ENCODE data around the gene MEGF10.

MEGF10 gene

DNA sequence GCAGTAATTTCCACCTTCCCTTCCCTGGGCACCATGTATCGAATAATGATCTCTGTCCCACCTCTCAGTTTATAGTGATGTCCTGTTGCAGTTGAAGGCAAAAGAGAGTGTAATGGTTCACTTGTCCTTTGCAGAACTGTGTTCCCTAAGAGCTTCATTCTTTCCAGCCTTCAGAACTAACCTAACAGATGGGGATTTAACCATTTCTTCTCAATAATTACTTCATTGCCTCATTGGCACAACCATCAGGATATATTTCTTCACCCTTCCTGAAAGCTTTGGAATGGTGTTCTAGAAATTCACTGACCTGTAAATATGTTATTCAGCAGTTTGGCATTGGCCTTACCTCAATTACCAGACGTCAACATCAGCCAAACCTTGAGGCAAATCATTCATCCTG is 142.9 kb downstream of the MEGF10 start:
- Histone ChIP-seq H3K27me3 (ENCODE audit: control insufficient read depth, insufficient read depth, low read length) (no peaks in the 10 kb centered on the region), H3K9me3 (ENCODE audit: control insufficient read depth, insufficient read depth, low read length) (no peaks in the 10 kb centered on the region), H3K9ac (ENCODE audit: low read depth, low read length) (no peak overlapping the region), H3K4me1 (ENCODE audit: control insufficient read depth, insufficient read depth, low read length) (no peaks in the 10 kb centered on the region), H3K4me3 (ENCODE audit: low read depth, low read length) (no peak overlapping the region), H3K36me3 (ENCODE audit: control insufficient read depth, insufficient read depth, low read length) (no peaks in the 10 kb centered on the region)

DNA sequence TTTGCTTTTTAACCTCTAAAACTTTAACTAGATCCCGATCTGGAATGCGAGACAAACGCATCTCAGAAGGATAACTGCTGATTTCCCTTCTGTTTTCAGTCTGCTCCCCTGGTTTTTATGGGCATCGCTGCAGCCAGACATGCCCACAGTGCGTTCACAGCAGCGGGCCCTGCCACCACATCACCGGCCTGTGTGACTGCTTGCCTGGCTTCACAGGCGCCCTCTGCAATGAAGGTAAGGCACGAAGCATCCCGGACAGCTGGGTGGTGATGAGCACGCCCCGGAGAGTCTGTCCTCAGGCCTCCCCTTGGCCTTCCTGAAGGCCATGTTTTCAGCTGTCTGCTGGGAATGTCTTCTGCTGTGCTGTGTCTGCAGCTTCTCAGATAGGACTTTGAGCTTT is 144.0 kb downstream of the MEGF10 start:
- H3K4me3 ChIP-seq (ENCODE audit: low read depth, low read length) = no peak overlapping the region
- no peaks in the 10 kb centered on the region for H3K4me1 ChIP-seq (ENCODE audit: control insufficient read depth, insufficient read depth, low read length)
- H3K36me3 ChIP-seq (ENCODE audit: control insufficient read depth, insufficient read depth, low read length) = no peaks in the 10 kb centered on the region
- no peaks in the 10 kb centered on the region for H3K27me3 ChIP-seq (ENCODE audit: control insufficient read depth, insufficient read depth, low read length)
- no peaks in the 10 kb centered on the region for H3K9me3 ChIP-seq (ENCODE audit: control insufficient read depth, insufficient read depth, low read length)
- no peak overlapping the region for H3K9ac ChIP-seq (ENCODE audit: low read depth, low read length)

DNA sequence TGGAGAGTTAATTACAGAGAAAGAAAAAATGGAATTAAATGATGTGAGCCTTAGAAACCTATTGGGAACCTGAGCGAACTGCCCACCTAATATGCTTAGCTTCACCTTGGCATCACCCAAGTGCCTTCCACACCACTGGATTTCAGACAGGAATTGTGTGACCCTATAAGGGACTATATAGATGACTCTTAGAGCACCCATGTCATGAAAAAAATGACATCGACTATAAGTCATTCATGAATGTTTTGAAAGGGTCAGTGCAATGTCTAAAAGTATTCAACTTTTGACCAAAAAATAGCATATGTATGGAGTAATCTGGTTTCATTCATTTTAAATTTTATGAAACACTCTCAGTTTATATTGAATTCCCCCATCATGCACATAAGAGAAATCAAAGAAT is 145.2 kb downstream of the MEGF10 start:
- Histone ChIP-seq H3K27me3 (ENCODE audit: control insufficient read depth, insufficient read depth, low read length) (no peaks in the 10 kb centered on the region), H3K9me3 (ENCODE audit: control insufficient read depth, insufficient read depth, low read length) (no peaks in the 10 kb centered on the region), H3K36me3 (ENCODE audit: control insufficient read depth, insufficient read depth, low read length) (no peaks in the 10 kb centered on the region), H3K4me3 (ENCODE audit: low read depth, low read length) (no peak overlapping the region), H3K4me1 (ENCODE audit: control insufficient read depth, insufficient read depth, low read length) (no peaks in the 10 kb centered on the region), H3K9ac (ENCODE audit: low read depth, low read length) (no peak overlapping the region)

DNA sequence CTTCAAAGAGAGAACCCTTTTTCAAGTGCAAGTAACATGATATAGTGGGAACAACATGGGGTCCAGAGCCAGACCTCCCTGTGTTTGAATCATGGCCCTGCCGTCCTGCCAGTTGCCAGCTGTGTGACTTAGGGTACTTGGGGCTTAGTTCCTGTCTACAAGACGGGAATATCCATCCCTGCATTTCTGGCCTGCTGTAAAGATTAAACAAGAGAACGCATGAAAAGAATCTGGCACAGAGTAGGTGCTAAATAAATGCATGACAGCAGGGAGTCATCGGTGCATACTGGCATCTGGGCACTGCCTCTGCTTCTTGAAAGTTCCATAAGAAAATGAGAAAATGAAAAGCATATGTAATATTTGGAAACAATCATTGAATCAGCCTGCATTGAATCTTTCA is 149.0 kb downstream of the MEGF10 start:
- H3K9me3 ChIP-seq (ENCODE audit: control insufficient read depth, insufficient read depth, low read length) = no peaks in the 10 kb centered on the region
- no peaks in the 10 kb centered on the region for H3K36me3 ChIP-seq (ENCODE audit: control insufficient read depth, insufficient read depth, low read length)
- H3K4me1 ChIP-seq (ENCODE audit: control insufficient read depth, insufficient read depth, low read length) = no peaks in the 10 kb centered on the region
- no peaks in the 10 kb centered on the region for H3K27me3 ChIP-seq (ENCODE audit: control insufficient read depth, insufficient read depth, low read length)
- no peak overlapping the region for H3K9ac ChIP-seq (ENCODE audit: low read depth, low read length)
- H3K4me3 ChIP-seq (ENCODE audit: low read depth, low read length) = no peak overlapping the region

DNA sequence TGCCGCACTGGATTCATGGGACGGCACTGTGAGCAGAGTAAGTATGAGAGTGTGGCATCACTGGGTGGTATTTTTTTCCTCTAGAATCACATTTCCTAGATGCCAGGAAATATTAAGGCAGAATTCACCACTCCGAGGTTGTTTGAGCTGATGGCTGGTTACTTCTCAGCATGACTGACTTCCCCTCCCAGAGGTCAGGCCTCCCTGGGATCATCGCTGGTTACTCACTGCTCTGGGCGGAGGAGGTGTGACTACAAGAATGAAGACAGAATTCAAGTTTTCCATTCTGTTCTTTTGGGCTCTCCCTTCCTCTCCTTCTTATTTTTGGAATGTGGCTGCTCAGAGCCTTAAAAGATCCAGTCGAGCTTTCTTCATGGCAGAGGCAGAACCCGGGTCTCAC is 150.2 kb downstream of the MEGF10 start:
- no peaks in the 10 kb centered on the region for H3K27me3 ChIP-seq (ENCODE audit: control insufficient read depth, insufficient read depth, low read length)
- H3K4me1 ChIP-seq (ENCODE audit: control insufficient read depth, insufficient read depth, low read length) = no peaks in the 10 kb centered on the region
- no peaks in the 10 kb centered on the region for H3K9me3 ChIP-seq (ENCODE audit: control insufficient read depth, insufficient read depth, low read length)
- H3K4me3 ChIP-seq (ENCODE audit: low read depth, low read length) = no peak overlapping the region
- H3K9ac ChIP-seq (ENCODE audit: low read depth, low read length) = no peak overlapping the region
- H3K36me3 ChIP-seq (ENCODE audit: control insufficient read depth, insufficient read depth, low read length) = no peaks in the 10 kb centered on the region

DNA sequence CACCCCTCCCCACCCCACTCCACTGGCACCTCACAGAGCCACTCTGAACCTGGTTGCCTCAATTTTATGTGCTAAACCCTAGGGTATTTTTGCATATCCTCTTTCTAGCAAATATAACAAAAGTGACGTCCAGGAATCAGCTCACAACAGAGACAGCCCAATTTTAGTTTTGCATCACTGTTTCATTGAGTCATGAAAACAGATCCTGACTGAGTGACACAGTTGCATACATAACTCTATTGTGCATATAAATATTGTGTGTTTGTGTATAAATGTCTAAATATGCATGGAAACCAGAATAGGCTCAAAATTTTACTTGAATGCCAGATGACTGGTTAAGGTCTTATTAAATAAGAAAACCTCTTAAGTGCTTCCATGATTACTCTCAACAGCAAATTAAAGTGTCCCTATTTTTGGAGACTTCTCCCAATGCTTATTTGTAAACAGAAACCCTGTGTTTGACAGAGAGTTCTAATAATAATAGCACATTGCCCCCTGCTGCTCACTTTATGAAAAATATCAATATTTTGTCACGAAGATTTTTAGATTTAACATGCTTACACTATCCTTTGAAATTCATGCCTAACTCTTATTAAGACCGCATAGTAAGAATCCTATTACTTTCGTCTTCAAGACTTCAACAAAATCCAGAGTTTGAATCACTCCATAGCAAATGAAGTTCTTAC is 151.3 kb downstream of the MEGF10 start:
- no peaks in the 10 kb centered on the region for H3K27me3 ChIP-seq (ENCODE audit: control insufficient read depth, insufficient read depth, low read length)

DNA sequence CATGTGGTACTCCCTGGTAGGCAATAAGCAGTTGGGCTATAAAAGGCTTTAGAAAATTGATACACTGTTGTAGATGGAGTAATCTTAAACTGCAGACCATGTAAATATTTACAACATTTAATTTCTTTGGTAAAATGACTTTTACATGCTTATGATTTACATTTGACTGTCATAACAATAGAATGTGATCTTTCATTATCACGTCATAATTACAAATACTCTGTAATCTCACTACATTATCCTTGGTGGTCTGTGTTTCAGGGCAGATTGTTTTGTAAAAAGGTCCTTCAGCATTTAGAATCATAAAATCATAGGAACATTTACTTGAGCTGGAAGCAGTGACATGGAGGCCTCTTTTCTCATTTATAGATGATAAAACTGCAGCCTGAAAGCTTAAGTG is 153.6 kb downstream of the MEGF10 start:
- H3K4me3 ChIP-seq (ENCODE audit: low read depth, low read length) = no peak overlapping the region

More for the DNA sequence above, 151.3 kb downstream of the MEGF10 start:
- H3K4me3 ChIP-seq (ENCODE audit: low read depth, low read length) = no peak overlapping the region
- H3K9me3 ChIP-seq (ENCODE audit: control insufficient read depth, insufficient read depth, low read length) = no peaks in the 10 kb centered on the region
- H3K9ac ChIP-seq (ENCODE audit: low read depth, low read length) = no peak overlapping the region
- H3K36me3 ChIP-seq (ENCODE audit: control insufficient read depth, insufficient read depth, low read length) = no peaks in the 10 kb centered on the region
- no peaks in the 10 kb centered on the region for H3K4me1 ChIP-seq (ENCODE audit: control insufficient read depth, insufficient read depth, low read length)

DNA sequence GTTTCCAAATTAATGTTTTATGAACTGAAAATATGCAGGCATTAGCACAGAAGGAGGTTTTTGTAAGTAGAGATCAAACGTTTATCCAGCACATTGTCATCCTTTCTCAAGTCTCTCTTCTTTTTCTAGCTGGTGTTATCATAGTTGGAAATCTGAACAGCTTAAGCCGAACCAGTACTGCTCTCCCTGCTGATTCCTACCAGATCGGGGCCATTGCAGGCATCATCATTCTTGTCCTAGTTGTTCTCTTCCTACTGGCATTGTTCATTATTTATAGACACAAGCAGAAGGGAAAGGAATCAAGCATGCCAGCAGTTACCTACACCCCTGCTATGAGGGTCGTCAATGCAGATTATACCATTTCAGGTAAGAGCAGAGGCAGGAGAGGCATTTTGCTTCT is 154.7 kb downstream of the MEGF10 start:
- Histone ChIP-seq H3K9ac (ENCODE audit: low read depth, low read length) (no peak overlapping the region), H3K4me3 (ENCODE audit: low read depth, low read length) (no peak overlapping the region), H3K9me3 (ENCODE audit: control insufficient read depth, insufficient read depth, low read length) (no peaks in the 10 kb centered on the region), H3K4me1 (ENCODE audit: control insufficient read depth, insufficient read depth, low read length) (no peaks in the 10 kb centered on the region), H3K27me3 (ENCODE audit: control insufficient read depth, insufficient read depth, low read length) (no peaks in the 10 kb centered on the region), H3K36me3 (ENCODE audit: control insufficient read depth, insufficient read depth, low read length) (no peaks in the 10 kb centered on the region)

More for the DNA sequence above, 153.6 kb downstream of the MEGF10 start:
- Histone ChIP-seq H3K9me3 (ENCODE audit: control insufficient read depth, insufficient read depth, low read length) (no peaks in the 10 kb centered on the region), H3K36me3 (ENCODE audit: control insufficient read depth, insufficient read depth, low read length) (no peaks in the 10 kb centered on the region), H3K9ac (ENCODE audit: low read depth, low read length) (no peak overlapping the region), H3K4me1 (ENCODE audit: control insufficient read depth, insufficient read depth, low read length) (no peaks in the 10 kb centered on the region), H3K27me3 (ENCODE audit: control insufficient read depth, insufficient read depth, low read length) (no peaks in the 10 kb centered on the region)

DNA sequence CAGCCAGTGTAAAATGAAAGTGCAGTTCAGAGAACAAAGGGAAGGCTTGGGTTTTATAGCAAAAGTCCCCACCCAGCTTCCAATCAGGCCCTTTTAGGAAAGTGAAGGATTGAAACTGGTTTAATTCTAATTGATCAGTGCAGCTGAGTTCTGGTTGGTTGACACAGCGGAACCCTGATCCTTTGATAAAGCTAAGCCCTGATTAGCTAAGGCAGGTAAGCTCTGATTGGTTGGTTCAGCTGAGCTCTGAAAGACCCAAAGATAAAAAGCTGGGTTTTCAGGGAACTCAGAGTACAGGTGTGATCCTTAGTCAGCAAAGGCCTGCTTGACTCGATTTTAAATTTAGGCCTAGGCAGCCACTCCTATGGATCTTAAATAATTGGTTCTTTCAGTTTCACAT is 156.0 kb downstream of the MEGF10 start:
- no peaks in the 10 kb centered on the region for H3K4me1 ChIP-seq (ENCODE audit: control insufficient read depth, insufficient read depth, low read length)
- H3K27me3 ChIP-seq (ENCODE audit: control insufficient read depth, insufficient read depth, low read length) = no peaks in the 10 kb centered on the region
- no peak overlapping the region for H3K4me3 ChIP-seq (ENCODE audit: low read depth, low read length)
- H3K9me3 ChIP-seq (ENCODE audit: control insufficient read depth, insufficient read depth, low read length) = no peaks in the 10 kb centered on the region
- no peak overlapping the region for H3K9ac ChIP-seq (ENCODE audit: low read depth, low read length)
- no peaks in the 10 kb centered on the region for H3K36me3 ChIP-seq (ENCODE audit: control insufficient read depth, insufficient read depth, low read length)

DNA sequence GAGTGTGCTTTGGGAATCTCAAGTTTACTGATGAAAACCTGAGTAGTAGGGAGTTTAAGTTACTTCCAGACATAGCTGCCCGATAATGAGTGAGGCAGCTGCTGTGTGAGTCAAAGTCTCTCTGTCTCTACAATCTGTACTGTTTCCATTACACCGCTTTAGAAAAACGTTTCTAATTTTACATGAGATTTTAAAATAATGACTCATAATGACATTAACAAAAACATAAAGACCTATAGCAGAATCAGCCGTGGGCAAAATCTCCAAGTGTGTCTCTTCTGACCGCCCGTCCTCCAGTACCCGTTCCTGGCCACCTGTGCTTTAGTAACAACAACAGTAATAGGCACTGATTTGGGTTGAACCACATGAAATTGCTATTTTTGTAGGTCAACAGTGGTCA is 157.2 kb downstream of the MEGF10 start:
- H3K27me3 ChIP-seq (ENCODE audit: control insufficient read depth, insufficient read depth, low read length) = no peaks in the 10 kb centered on the region
- no peak overlapping the region for H3K4me3 ChIP-seq (ENCODE audit: low read depth, low read length)
- peaks cover 7% of the 10 kb centered on the region for H3K36me3 ChIP-seq (ENCODE audit: control insufficient read depth, insufficient read depth, low read length)
- no peaks in the 10 kb centered on the region for H3K4me1 ChIP-seq (ENCODE audit: control insufficient read depth, insufficient read depth, low read length)
- H3K9me3 ChIP-seq (ENCODE audit: control insufficient read depth, insufficient read depth, low read length) = no peaks in the 10 kb centered on the region
- no peak overlapping the region for H3K9ac ChIP-seq (ENCODE audit: low read depth, low read length)

DNA sequence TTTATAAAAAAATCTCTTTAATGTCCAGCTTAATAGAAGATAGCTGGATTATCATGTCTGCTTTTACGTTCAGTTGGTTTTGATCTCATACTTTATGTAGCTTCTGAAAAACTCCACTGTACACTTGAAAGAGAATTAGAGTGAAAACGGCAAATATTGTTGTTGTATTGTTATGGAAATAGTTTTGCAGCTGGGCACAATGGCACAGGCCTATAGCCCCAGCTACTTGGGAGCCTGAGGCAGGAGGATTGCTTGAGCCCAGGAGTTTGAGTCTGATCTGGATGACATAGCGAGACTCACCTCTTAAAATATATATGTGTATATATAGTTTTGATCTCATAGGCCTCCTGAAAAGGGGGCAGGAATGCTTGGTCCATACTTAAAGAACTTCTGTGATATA is 159.4 kb downstream of the MEGF10 start:
- Histone ChIP-seq H3K36me3 (ENCODE audit: control insufficient read depth, insufficient read depth, low read length) (peaks cover 7% of the 10 kb centered on the region), H3K4me1 (ENCODE audit: control insufficient read depth, insufficient read depth, low read length) (no peaks in the 10 kb centered on the region), H3K27me3 (ENCODE audit: control insufficient read depth, insufficient read depth, low read length) (no peaks in the 10 kb centered on the region), H3K4me3 (ENCODE audit: low read depth, low read length) (no peak overlapping the region), H3K9me3 (ENCODE audit: control insufficient read depth, insufficient read depth, low read length) (no peaks in the 10 kb centered on the region), H3K9ac (ENCODE audit: low read depth, low read length) (no peak overlapping the region)

DNA sequence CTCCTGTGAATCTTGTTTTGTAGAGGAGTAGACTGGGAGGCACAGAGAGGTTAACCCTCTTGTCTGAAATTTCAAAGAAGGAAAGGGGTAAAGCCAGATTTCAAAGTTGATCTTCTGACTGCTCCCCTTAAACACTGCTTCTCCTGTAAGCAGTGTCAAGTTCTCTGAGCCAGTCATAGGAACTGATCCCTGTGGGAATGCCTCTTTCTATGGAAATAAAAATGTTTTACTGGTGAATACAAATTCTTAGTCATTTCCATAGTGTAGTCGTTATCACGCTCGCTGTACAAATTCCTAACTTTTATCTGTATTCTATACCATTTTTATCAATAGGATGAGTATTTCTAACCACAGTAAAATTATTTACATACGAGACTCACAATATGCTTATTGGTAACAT is 160.5 kb downstream of the MEGF10 start:
- H3K27me3 ChIP-seq (ENCODE audit: control insufficient read depth, insufficient read depth, low read length) = no peaks in the 10 kb centered on the region
- no peaks in the 10 kb centered on the region for H3K9me3 ChIP-seq (ENCODE audit: control insufficient read depth, insufficient read depth, low read length)
- H3K36me3 ChIP-seq (ENCODE audit: control insufficient read depth, insufficient read depth, low read length) = peaks cover 7% of the 10 kb centered on the region
- H3K9ac ChIP-seq (ENCODE audit: low read depth, low read length) = no peak overlapping the region
- H3K4me3 ChIP-seq (ENCODE audit: low read depth, low read length) = no peak overlapping the region
- no peaks in the 10 kb centered on the region for H3K4me1 ChIP-seq (ENCODE audit: control insufficient read depth, insufficient read depth, low read length)
